Subcutaneous abdominal adipose tissue (tissue), 5 donors: Measurements from ENCODE around the gene SRGAP2.
"Not testable (repeated sequence)": the region's sequence is repeated elsewhere in the genome, so short reads cannot be mapped to it uniquely, and the experiment has no call there.

Source experiments
- H3K27ac ChIP-seq: one replicate; pipeline ENCODE4 v1.7.0; 2013; ENCODE audit warnings: low read depth, mild to moderate bottlenecking, inconsistent platforms, low read length, moderate library complexity
- H3K27me3 ChIP-seq, 5 donors: one replicate each; pipeline ENCODE4 v1.7.0; 2013; ENCODE audit warnings: low read length in 5 of 5, inconsistent platforms in 1 of 5; ENCODE audit not compliant: control insufficient read depth in 5 of 5, insufficient read depth in 4 of 5
- H3K36me3 ChIP-seq, 5 donors: one replicate each; pipeline ENCODE4 v1.7.0; 2013; ENCODE audit warnings: low read length in 5 of 5; ENCODE audit not compliant: control insufficient read depth in 5 of 5, insufficient read depth in 5 of 5
- H3K4me1 ChIP-seq, 5 donors: one replicate each; pipeline ENCODE4 v1.7.0; 2013; ENCODE audit warnings: low read length in 5 of 5, mild to moderate bottlenecking in 3 of 5, moderate library complexity in 1 of 5; ENCODE audit not compliant: control insufficient read depth in 5 of 5, insufficient read depth in 5 of 5
- H3K4me3 ChIP-seq, 5 donors: one replicate each; pipeline ENCODE4 v1.7.0; 2013; ENCODE audit warnings: low read length in 5 of 5, low read depth in 1 of 5
- H3K9ac ChIP-seq, 5 donors: one replicate each; pipeline ENCODE4 v1.7.0; 2013; ENCODE audit warnings: low read length in 5 of 5, mild to moderate bottlenecking in 4 of 5, moderate library complexity in 3 of 5
- H3K9me3 ChIP-seq, 5 donors: one replicate each; pipeline ENCODE4 v1.7.0; 2013; ENCODE audit warnings: low read length in 5 of 5; ENCODE audit not compliant: control insufficient read depth in 5 of 5
- donor health status: healthy.
- donor health status: healthy.
- donor health status: healthy.
- donor health status: healthy.
- donor health status: healthy.

SRGAP2 gene

GRCh38 chr1:206229286-206229685, 25.9 kb downstream of the SRGAP2 start:
- not testable (repeated sequence) for H3K4me3 ChIP-seq, H3K4me1 ChIP-seq, H3K36me3 ChIP-seq, H3K27ac ChIP-seq, H3K9ac ChIP-seq, H3K27me3 ChIP-seq, H3K9me3 ChIP-seq

GRCh38 chr1:206231989-206232388, 28.6 kb downstream of the SRGAP2 start:
- not testable (repeated sequence) for H3K36me3 ChIP-seq, H3K27me3 ChIP-seq, H3K9me3 ChIP-seq, H3K4me3 ChIP-seq, H3K9ac ChIP-seq, H3K27ac ChIP-seq, H3K4me1 ChIP-seq

DNA sequence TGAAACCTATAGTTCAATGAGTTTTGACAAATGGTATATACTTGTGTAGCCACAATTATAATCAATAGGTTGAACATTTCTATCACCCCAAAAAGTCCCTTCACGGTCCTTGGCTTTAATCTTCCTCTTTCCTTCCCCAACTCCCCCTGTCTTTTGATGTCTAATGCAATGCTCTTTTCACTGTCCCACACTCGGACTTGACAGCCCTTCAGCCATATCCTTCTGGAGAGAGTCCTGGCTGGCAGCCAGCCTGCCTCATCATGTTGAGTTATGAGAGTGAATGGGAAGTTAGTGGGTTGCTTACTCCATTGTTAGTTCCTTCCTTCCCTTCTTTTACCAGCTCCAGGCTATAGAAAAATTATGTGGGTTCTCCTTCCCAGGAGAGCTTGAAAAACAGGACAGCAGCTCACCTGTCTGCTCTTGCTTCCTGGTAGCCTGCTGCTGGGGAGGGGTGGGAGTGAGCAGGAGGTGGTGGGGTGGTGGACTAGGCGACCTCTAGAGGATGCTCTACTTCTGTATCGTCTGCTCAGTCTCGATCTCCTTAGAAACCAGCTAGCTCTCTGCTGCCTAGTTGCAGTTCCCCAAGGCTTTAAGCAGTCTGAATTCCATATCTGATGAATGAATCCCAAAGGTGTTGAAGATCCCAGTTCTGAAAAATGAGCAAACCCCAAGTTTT, 29.8 kb downstream of the SRGAP2 start:
- not testable (repeated sequence) for H3K36me3 ChIP-seq

DNA sequence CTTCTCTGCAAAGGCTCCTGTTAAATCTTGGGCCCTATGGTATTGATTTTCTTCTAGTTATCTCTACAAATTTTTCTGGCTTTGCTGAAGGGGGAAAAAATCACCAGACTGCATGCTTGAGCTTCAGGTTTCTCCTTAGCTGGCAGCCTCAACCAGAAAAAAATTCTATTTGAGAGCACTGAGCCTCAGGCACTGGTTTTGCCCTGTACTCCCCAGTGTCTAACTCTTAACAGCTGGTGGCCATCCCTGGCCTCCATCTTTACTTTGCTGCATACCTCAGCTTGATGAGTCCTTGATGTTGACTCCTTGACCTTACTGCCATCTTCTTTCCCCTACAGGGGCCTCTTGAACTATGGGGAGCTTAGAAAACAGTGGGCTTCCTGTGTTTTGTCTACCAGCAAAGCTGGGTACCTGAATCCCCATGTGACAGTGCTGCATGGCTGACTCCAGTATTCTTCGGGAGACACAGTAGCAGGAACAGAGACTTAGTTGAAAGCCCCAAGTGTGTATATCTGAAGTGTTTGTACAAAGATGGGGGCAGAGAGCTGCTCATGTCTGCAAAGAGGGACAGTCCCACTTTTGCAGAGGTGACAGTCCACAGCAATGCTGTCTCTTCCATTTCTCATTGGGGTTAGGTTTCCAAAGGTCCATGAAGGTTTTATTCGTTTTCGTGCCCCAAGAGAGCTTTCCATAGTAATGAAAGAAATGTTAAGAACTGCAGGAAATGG, 31.0 kb downstream of the SRGAP2 start:
- not testable (repeated sequence) for H3K27me3 ChIP-seq, H3K4me3 ChIP-seq, H3K36me3 ChIP-seq, H3K4me1 ChIP-seq, H3K9ac ChIP-seq, H3K27ac ChIP-seq, H3K9me3 ChIP-seq

More for the DNA sequence above, 29.8 kb downstream of the SRGAP2 start:
- not testable (repeated sequence) for H3K9me3 ChIP-seq, H3K27ac ChIP-seq, H3K4me1 ChIP-seq, H3K9ac ChIP-seq, H3K4me3 ChIP-seq, H3K27me3 ChIP-seq

DNA sequence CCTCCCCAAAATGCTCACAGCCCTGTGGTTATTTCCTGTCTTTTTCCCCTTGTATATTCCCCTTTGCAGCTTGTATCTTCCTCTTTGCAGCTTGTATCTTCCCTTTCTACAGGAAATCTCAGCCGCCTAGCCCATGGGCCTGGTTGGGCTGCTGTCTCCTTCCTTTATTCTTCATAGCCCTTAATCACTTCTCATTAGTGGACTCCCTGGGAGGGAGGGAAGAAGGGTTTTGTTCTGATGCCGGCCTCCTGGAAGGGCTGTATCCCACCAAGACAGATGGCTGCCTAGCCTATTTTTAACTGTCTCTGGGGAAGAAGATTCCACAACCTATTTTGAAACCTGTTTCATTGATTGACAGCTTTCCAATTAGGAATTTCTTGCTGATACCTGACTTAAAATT, 31.8 kb downstream of the SRGAP2 start:
- not testable (repeated sequence) for H3K27me3 ChIP-seq, H3K4me3 ChIP-seq, H3K9ac ChIP-seq, H3K9me3 ChIP-seq, H3K4me1 ChIP-seq, H3K36me3 ChIP-seq, H3K27ac ChIP-seq

- H3K4me1 ChIP-seq, H3K9me3 ChIP-seq, H3K36me3 ChIP-seq, H3K9ac ChIP-seq, H3K27me3 ChIP-seq, H3K27ac ChIP-seq, H3K4me3 ChIP-seq: not testable (repeated sequence)
Observed at GRCh38 chr1:206240288-206240687, 36.9 kb downstream of the SRGAP2 start.

DNA sequence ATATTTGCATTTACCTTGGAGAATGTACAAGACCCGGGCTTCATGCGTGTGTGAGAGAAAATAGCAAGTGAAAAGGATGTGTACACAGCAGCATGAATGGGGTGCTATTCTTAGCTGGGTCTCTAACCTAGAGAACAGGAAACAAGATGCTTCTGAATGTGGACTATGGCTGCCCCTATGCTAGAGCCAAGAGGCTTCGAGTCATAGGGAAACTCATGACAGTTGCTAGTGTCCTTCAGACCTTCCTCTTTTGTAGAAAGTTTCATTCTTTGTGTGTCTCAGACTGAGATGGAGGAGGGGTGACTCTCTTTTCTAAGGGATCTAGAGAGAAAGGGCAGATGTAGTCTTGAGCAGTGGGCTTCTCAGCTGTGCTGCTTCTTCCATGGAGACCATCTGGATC, 40.0 kb downstream of the SRGAP2 start:
- not testable (repeated sequence) for H3K9me3 ChIP-seq, H3K27ac ChIP-seq

DNA sequence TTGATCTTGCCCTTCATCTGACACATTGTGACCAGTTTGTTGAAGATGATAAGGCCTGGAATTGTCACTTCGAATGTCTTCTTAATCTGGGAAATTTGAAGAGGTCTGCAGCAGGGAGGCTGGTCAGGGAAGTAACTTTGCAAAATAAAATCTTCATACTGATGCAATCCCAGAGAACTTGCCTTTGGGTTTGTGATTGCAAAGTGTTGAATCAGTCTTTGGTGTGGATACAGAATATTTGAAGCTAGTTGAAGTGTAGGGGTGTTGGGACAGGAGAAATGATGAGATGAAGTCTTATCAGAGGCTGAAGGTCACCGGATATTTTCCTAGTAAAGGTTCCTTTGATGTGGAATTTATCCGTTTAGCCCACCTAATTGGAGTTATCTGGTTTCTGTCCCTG, 42.1 kb downstream of the SRGAP2 start:
- not testable (repeated sequence) for H3K27ac ChIP-seq, H3K9ac ChIP-seq, H3K4me3 ChIP-seq, H3K9me3 ChIP-seq, H3K27me3 ChIP-seq, H3K4me1 ChIP-seq, H3K36me3 ChIP-seq

More for the DNA sequence above, 40.0 kb downstream of the SRGAP2 start:
- H3K9ac ChIP-seq, H3K4me1 ChIP-seq, H3K27me3 ChIP-seq, H3K36me3 ChIP-seq, H3K4me3 ChIP-seq: not testable (repeated sequence)

DNA sequence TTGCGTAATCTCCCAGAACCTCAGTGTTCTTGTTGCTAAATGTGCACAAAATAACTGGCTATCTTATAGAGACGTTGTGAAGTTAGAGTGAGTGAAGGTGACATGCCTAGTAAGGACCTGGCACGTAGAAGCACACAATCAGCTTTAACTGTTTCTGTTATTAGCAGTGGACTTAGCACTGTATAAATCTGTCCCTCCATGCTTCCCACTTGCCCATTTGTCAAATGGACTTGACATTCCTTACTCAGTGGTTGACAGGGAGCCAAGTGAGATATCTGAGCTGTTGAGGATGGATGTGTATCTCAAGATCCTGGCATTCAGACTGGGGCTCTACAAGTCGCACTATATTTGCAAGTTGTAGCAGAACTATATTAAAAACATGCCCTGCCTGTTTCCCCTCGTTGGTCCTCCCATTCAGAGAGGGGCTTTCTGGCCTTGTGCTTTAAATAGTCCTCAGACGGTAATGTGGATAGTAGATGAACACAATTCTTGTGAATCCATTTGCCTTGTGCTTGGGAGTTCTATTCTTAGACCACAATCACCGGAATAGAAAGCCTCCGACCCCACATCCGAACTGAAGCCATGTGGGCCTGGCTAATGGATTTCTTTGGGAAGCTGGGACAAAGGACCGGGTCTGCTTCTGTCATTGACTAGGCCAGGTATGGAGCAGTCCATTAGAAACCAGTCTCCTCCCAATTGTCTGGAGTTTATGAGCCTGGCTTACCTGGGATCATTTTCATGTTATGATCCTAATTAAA, 43.0 kb downstream of the SRGAP2 start:
- H3K9ac ChIP-seq, H3K27ac ChIP-seq, H3K4me3 ChIP-seq, H3K4me1 ChIP-seq, H3K27me3 ChIP-seq, H3K9me3 ChIP-seq, H3K36me3 ChIP-seq: not testable (repeated sequence)

GRCh38 chr1:206250953-206251681, 47.8 kb downstream of the SRGAP2 start:
- H3K9me3 ChIP-seq, H3K36me3 ChIP-seq, H3K27ac ChIP-seq, H3K4me1 ChIP-seq, H3K9ac ChIP-seq, H3K27me3 ChIP-seq, H3K4me3 ChIP-seq: not testable (repeated sequence)
